Coronary artery (tissue), 2 donors: ENCODE data around the gene STX11.

ENCODE experiments used
- DNase-seq: peaks from one replicate; pipeline ENCODE4 v3.0.0-alpha.2; 2017; ENCODE audit warnings: low spot score
- H3K27ac ChIP-seq, 2 donors: fragments of 200-600 bp; sonication (generic); one replicate each; pipeline ENCODE4 v1.5.1; 2016 to 2019
- H3K4me3 ChIP-seq: fragments of 200-600 bp; sonication (generic); 2 replicates; pipeline ENCODE4 v1.5.1; 2016; ENCODE audit warnings: mild to moderate bottlenecking, moderate library complexity
- TF ChIP-seq, protein P1 (sequence below): fragments of 200-600 bp; sonication (generic); IDR thresholded peaks from one replicate; pipeline ENCODE4 v1.5.1; 2019; ENCODE audit warnings: antibody characterized with exemption

STX11 gene

GRCh38 chr6:144223686-144224085, 73.4 kb downstream of the STX11 start:
- H3K4me3 ChIP-seq = no peak overlapping the region
- TF ChIP-seq, protein P1, sequence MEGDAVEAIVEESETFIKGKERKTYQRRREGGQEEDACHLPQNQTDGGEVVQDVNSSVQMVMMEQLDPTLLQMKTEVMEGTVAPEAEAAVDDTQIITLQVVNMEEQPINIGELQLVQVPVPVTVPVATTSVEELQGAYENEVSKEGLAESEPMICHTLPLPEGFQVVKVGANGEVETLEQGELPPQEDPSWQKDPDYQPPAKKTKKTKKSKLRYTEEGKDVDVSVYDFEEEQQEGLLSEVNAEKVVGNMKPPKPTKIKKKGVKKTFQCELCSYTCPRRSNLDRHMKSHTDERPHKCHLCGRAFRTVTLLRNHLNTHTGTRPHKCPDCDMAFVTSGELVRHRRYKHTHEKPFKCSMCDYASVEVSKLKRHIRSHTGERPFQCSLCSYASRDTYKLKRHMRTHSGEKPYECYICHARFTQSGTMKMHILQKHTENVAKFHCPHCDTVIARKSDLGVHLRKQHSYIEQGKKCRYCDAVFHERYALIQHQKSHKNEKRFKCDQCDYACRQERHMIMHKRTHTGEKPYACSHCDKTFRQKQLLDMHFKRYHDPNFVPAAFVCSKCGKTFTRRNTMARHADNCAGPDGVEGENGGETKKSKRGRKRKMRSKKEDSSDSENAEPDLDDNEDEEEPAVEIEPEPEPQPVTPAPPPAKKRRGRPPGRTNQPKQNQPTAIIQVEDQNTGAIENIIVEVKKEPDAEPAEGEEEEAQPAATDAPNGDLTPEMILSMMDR = no peak
- DNase-seq = no peak
- peak overlapping the region in 1 of 2 donors; percentile 12 for H3K27ac ChIP-seq

GRCh38 chr6:144231721-144232120, 81.4 kb downstream of the STX11 start:
- H3K27ac ChIP-seq = no peak overlapping the region
- no peak for DNase-seq
- TF ChIP-seq, protein P1 = no peak

DNA sequence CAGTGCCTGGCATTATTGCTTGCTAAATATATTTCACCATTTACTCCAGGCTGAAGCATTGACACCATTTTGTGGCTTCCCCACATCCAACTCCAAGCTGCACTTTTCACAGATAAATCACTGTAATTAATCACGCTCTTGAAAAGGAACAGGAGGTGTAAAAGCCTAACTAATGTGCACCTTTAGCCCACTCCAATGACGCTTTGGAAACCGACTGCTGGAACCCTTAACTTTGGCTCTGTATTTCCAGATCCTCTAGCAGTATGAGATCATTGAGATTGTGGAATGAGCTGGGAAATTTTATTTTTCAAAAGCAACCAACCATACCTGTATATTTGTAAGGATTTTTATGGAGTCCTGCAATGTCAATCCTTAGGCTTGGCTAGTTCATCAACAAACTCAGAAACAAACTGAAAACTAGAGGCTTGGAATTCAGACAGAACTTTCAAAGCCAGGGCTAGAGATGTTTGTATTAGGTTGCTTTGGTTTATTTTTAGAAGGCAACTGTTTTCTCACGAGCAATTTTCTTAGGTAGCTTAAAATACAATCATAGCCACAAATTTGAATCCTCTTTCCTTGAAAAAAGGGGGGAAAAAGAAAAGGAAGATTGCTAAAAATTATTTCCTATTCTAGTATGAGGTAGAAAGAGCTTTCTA, 82.0 kb downstream of the STX11 start:
- no peak overlapping the region for H3K4me3 ChIP-seq
- no peak for DNase-seq
- TF ChIP-seq, protein P1 = no peak
- H3K27ac ChIP-seq = peak overlapping the region; percentile 14 to 60

More at GRCh38 chr6:144231721-144232120, 81.4 kb downstream of the STX11 start:
- H3K4me3 ChIP-seq = no peak overlapping the region

DNA sequence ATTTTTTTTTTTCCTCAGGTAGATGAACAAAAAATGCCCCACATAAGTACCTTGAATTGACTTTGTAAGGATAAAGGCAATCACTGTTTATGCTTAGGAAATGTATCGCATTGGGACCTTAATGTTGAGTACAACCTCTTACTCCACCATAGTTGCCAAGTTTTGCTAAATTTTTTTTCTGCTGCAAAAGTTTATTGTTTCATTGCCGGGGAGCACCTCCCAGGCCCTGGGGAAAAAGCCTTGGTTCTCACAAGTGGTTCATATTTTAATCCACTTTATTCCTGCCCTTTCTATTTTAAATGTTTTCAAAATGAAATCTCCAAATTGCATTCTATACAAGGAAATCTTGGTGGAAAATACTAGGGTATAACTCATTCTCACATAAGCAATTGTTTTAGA, 82.5 kb downstream of the STX11 start:
- Histone ChIP-seq H3K4me3 (no peak overlapping the region), H3K27ac (peak overlapping the region in 1 of 2 donors; percentile 14)
- TF ChIP-seq, protein P1 = no peak
- no peak for DNase-seq

DNA sequence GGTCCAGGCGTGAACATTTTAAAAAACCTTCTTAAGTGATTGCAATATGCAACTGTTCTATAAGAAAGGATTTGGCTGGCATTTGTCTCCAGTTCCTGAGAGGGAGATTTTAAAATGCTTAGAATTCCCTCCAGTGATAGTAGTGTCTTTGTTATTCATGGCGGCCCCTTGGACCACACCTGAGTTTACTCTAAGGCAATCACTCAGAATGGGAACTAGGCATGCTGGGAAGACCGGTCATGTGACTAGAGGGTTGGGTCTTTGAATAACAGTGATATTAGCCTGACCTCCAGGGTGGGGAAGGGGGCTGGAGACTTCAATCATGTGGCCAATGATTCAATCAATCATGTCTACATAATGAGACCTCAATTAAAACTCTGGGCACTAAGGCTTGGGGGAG, 84.1 kb downstream of the STX11 start:
- Histone ChIP-seq H3K4me3 (no peak overlapping the region), H3K27ac (no peak overlapping the region)
- DNase-seq = no peak
- TF ChIP-seq, protein P1 = no peak

GRCh38 chr6:144234935-144235334, 84.6 kb downstream of the STX11 start:
- Histone ChIP-seq H3K27ac (no peak overlapping the region), H3K4me3 (no peak overlapping the region)
- no peak for DNase-seq
- TF ChIP-seq, protein P1 = no peak
